ENCODE results near the gene TSPAN4.

DNA sequence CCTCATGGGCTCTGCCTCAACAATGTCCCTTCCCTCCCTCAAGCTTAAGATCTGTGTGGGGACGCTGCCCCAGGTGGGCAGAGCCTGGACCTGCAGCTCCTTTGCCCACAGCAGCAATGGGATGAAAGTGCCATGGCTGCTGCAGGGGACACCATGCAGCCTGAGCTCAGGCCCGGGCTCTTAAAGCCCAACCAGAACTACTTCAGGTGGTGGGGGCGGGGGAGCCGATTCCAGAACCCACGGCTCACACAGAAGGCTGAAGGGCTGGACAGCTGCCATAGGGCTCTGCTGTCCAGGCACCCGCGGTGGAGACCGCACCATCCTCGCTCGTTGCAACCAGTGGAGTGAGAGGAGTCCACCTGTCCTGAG lies 55.5 kb downstream of the TSPAN4 start:
- no peak for TF ChIP-seq ZNF70 (CRISPR knock-in tag; IDR thresholded peaks at IDR 0.05)
- TF ChIP-seq ZC3H10 (CRISPR knock-in tag; IDR thresholded peaks at IDR 0.05) = no peak
